Smooth muscle cell (in vitro differentiated cells): ENCODE data around the gene DTNB. TPM values are rescaled to one million over a fixed set of nuclear protein-coding genes. Genes with fewer than 3 reads are reported as not detected.
A peak's percentile ranks its signal among the peaks of the same experiment; 100 is the strongest.

ENCODE experiments used
- DNase-seq: peaks from one replicate; lab custom pipeline; 2025; ENCODE audit not compliant: unreplicated experiment; lab: John Stamatoyannopoulos, UW
- H2AFZ ChIP-seq: fragments of 200-600 bp; sonication (generic); 2 replicates; pipeline ENCODE4 v1.6.0; 2016; ENCODE audit warnings: antibody characterized with exemption, low read depth, mild to moderate bottlenecking
- H3F3A ChIP-seq: fragments of 200-600 bp; sonication (generic); 2 replicates; pipeline ENCODE4 v1.6.0; 2017; ENCODE audit warnings: antibody characterized with exemption, low read depth
- H3K27ac ChIP-seq: fragments of 200-600 bp; sonication (generic); 2 replicates; pipeline ENCODE4 v1.5.1; 2016; ENCODE audit warnings: low read depth, mild to moderate bottlenecking
- H3K27me3 ChIP-seq: fragments of 200-600 bp; sonication (generic); 2 replicates; pipeline ENCODE4 v1.6.1; 2016; ENCODE audit warnings: low read depth, mild to moderate bottlenecking
- H3K36me3 ChIP-seq: fragments of 200-600 bp; sonication (generic); 2 replicates; pipeline ENCODE4 v1.5.1; 2016; ENCODE audit warnings: low read depth
- H3K4me1 ChIP-seq: fragments of 200-600 bp; sonication (generic); 2 replicates; pipeline ENCODE4 v1.5.1; 2016; ENCODE audit warnings: low read depth
- H3K4me2 ChIP-seq: fragments of 200-600 bp; sonication (generic); 2 replicates; pipeline ENCODE4 v1.6.0; 2016; ENCODE audit warnings: mild to moderate bottlenecking
- H3K4me3 ChIP-seq: fragments of 200-600 bp; sonication (generic); 2 replicates; pipeline ENCODE4 v1.5.1; 2016; ENCODE audit warnings: mild to moderate bottlenecking
- H3K79me2 ChIP-seq: fragments of 200-600 bp; sonication (generic); 2 replicates; pipeline ENCODE4 v1.6.0; 2016; ENCODE audit warnings: low read depth, mild to moderate bottlenecking
- H3K9ac ChIP-seq: fragments of 200-600 bp; sonication (generic); 2 replicates; pipeline ENCODE4 v1.6.0; 2016; ENCODE audit warnings: low read depth
- H3K9me3 ChIP-seq: fragments of 200-600 bp; sonication (generic); replicated peaks from 2 replicates; pipeline ENCODE4 v1.5.1; 2016; ENCODE audit warnings: low read depth
- H4K20me1 ChIP-seq: fragments of 200-600 bp; sonication (generic); 2 replicates; pipeline ENCODE4 v1.6.0; 2016; ENCODE audit warnings: low read depth
- CTCF ChIP-seq: fragments of 200-600 bp; sonication (generic); IDR thresholded peaks from 2 replicates; pipeline ENCODE4 v1.5.1; 2017; ENCODE audit warnings: borderline replicate concordance, mild to moderate bottlenecking, antibody characterized with exemption; ENCODE audit not compliant: insufficient read depth, poor library complexity, severe bottlenecking
- WGBS: methylation state at CpG from one replicate; pipeline ENCODE4 v1.1.7; 2016; ENCODE audit warnings: low lambda C conversion rate; 5-methylcytosine and 5-hydroxymethylcytosine counted together
- polyA plus RNA-seq: library from polyadenylated mRNA; unstranded; fragments of >200 nt; fragmentation: Nextera tagmentation; extraction: Ambion mirVana; gene quantifications from 2 replicates; pipeline ENCODE4 v1.2.1, GENCODE V29; 2016
- total RNA-seq: library from RNA; depleted of rRNA; stranded (reverse); fragments of >200 nt; gene quantifications from 2 replicates; pipeline ENCODE4 v1.2.3, GENCODE V29; 2014

Gene DTNB
- total and polyA plus RNA-seq, 2 experiments from 2014 or later, result 4.9 to 5.4 TPM

- no peak for TF ChIP-seq CTCF
- no peak overlapping the region for H3K27ac ChIP-seq
- no peak for DNase-seq
- H3K4me3 ChIP-seq, result peak overlapping the region; percentile 51
- H4K20me1 ChIP-seq, result peaks cover 52% of the 10 kb centered on the region
- H3K4me1 ChIP-seq, result no peaks in the 10 kb centered on the region
- no peak overlapping the region for H3K9ac ChIP-seq
- no peaks in the 10 kb centered on the region for H3K36me3 ChIP-seq
- no peaks in the 10 kb centered on the region for H3F3A ChIP-seq
- H3K4me2 ChIP-seq, result peak overlapping the region; percentile 86
- WGBS, result 13% methylated on average over 24 of the region's 73 CpGs
- no peaks in the 10 kb centered on the region for H3K9me3 ChIP-seq
- H3K27me3 ChIP-seq, result no peaks in the 10 kb centered on the region
- H3K79me2 ChIP-seq, result peaks cover 32% of the 10 kb centered on the region
- H2AFZ ChIP-seq, result no peak overlapping the region
Observed at GRCh38 chr2:25340181-25340921, 333.0 kb downstream of the DTNB start.

- DNase-seq, result no peak
- Histone ChIP-seq H3K4me1 (no peaks in the 10 kb centered on the region), H3K79me2 (peaks cover 38% of the 10 kb centered on the region), H2AFZ (no peak overlapping the region), H3K36me3 (no peaks in the 10 kb centered on the region), H3K4me2 (peak overlapping the region; percentile 86), H3K4me3 (peak overlapping the region; percentile 51), H3K9ac (no peak overlapping the region), H3K9me3 (no peaks in the 10 kb centered on the region), H3F3A (no peaks in the 10 kb centered on the region), H4K20me1 (peaks cover 57% of the 10 kb centered on the region), H3K27me3 (no peaks in the 10 kb centered on the region), H3K27ac (no peak overlapping the region)
- WGBS, result 56% methylated on average over 18 of the region's 18 CpGs
- no peak for TF ChIP-seq CTCF
Observed at GRCh38 chr2:25339791-25340180, 333.6 kb downstream of the DTNB start.

GRCh38 chr2:25339211-25339674, 334.1 kb downstream of the DTNB start:
- WGBS, result 81% methylated on average over 8 of the region's 8 CpGs
- H3K4me3 ChIP-seq, result no peak overlapping the region

More at GRCh38 chr2:25339211-25339674, 334.1 kb downstream of the DTNB start:
- TF ChIP-seq CTCF, result no peak
- H3K27ac ChIP-seq, result no peak overlapping the region
- no peaks in the 10 kb centered on the region for H3K9me3 ChIP-seq
- H3K4me2 ChIP-seq, result no peak overlapping the region
- no peaks in the 10 kb centered on the region for H3K4me1 ChIP-seq
- H3F3A ChIP-seq, result no peaks in the 10 kb centered on the region
- no peaks in the 10 kb centered on the region for H3K27me3 ChIP-seq
- H3K79me2 ChIP-seq, result peaks cover 43% of the 10 kb centered on the region
- no peak overlapping the region for H2AFZ ChIP-seq
- H3K9ac ChIP-seq, result no peak overlapping the region
- no peaks in the 10 kb centered on the region for H3K36me3 ChIP-seq
- DNase-seq, result no peak
- peaks cover 63% of the 10 kb centered on the region for H4K20me1 ChIP-seq
